Measurements from ENCODE around the gene TPM3. TPM values are rescaled to one million over a fixed set of nuclear protein-coding genes. Genes with fewer than 3 reads are reported as not detected.
A peak's percentile ranks its signal among the peaks of the same experiment; 100 is the strongest.

Gene TPM3
- total RNA-seq, 1 donor from 2014 or later = 278 TPM

Small RNA genes within 50 kb of the gene (small RNA-seq; reads per million reads assigned to genes)
- gene MIR190B (ENCODE audit: low replicate concordance) = 0.45 reads per million, percentile 70 among the genes with 10 or more reads in this experiment

Other genes starting within 250 kb of the TPM3 start
- gene DENND4B, start 245.4 kb downstream of the TPM3 start, total RNA-seq = 31.1 TPM
- gene CRTC2, start 233.5 kb downstream of the TPM3 start, total RNA-seq = 3.2 TPM
- 59.3 TPM for gene SLC39A1, start 228.6 kb downstream of the TPM3 start, total RNA-seq
- 12.0 TPM for gene CREB3L4, start 224.2 kb downstream of the TPM3 start, total RNA-seq
- 125 TPM for gene JTB, start 214.4 kb downstream of the TPM3 start, total RNA-seq
- gene RAB13, start 205.8 kb downstream of the TPM3 start, total RNA-seq = 27.0 TPM
- gene RPS27, start 201.3 kb downstream of the TPM3 start, total RNA-seq = 1,230 TPM
- gene NUP210L, start 37.0 kb downstream of the TPM3 start, total RNA-seq = 0.21 TPM
- gene CFAP141, start 14.2 kb upstream of the TPM3 start, total RNA-seq = not detected
- gene UBAP2L, start 28.9 kb upstream of the TPM3 start, total RNA-seq = 70.5 TPM
- gene HAX1, start 80.5 kb upstream of the TPM3 start, total RNA-seq = 92.5 TPM
- gene AQP10, start 129.0 kb upstream of the TPM3 start, total RNA-seq = not detected
- gene ATP8B2, start 133.4 kb upstream of the TPM3 start, total RNA-seq = 46.8 TPM
- 35.0 TPM for gene IL6R, start 213.2 kb upstream of the TPM3 start, total RNA-seq